Lower leg skin (tissue), 3 donors: ENCODE measurements around the gene MET.

Experiments
- CTCF ChIP-seq, 3 donors: fragments of 450-650 bp; IDR thresholded peaks; one replicate each; pipeline ENCODE4 v1.5.1; 2016; ENCODE audit warnings: antibody characterized with exemption in 3 of 3, mild to moderate bottlenecking in 3 of 3, moderate library complexity in 2 of 3
- POLR2A ChIP-seq, 2 donors: fragments of 450-650 bp; IDR thresholded peaks; one replicate each; pipeline ENCODE4 v1.6.1; 2016 to 2017; ENCODE audit warnings: antibody characterized with exemption in 2 of 2, mild to moderate bottlenecking in 1 of 2, moderate library complexity in 1 of 2

- no peak for TF ChIP-seq CTCF (IDR thresholded peaks at IDR 0.05)
- TF ChIP-seq POLR2A (IDR thresholded peaks at IDR 0.05) = no peak
Observed at GRCh38 chr7:116771640-116772039, 99.6 kb downstream of the MET start.
